Chondrocyte (in vitro differentiated cells): ENCODE data around the gene PREX1. TPM values are rescaled to one million over a fixed set of nuclear protein-coding genes. Genes with fewer than 3 reads are reported as not detected.

Experiments
- DNase-seq: peaks from one replicate; pipeline ENCODE4 v3.0.0; 2021; ENCODE audit warnings: mixed read lengths, low spot score
- H3K27ac Mint-ChIP-seq: one replicate; pipeline ENCODE4 v1.8.0; 2021; ENCODE audit warnings: mild to moderate bottlenecking, moderate library complexity, mixed read lengths; ENCODE audit not compliant: unreplicated experiment
- H3K27me3 Mint-ChIP-seq: 2 replicates; pipeline ENCODE4 v1.8.0; 2021; ENCODE audit warnings: low read depth, mixed read lengths
- H3K36me3 Mint-ChIP-seq: 2 replicates; pipeline ENCODE4 v1.8.0; 2021; ENCODE audit warnings: low read depth, mixed read lengths
- H3K4me1 Mint-ChIP-seq: 2 replicates; pipeline ENCODE4 v1.8.0; 2021; ENCODE audit warnings: low read depth, mild to moderate bottlenecking, mixed read lengths
- H3K4me3 Mint-ChIP-seq: one replicate; pipeline ENCODE4 v1.8.0; 2021; ENCODE audit warnings: mild to moderate bottlenecking, moderate library complexity, mixed read lengths; ENCODE audit not compliant: unreplicated experiment
- H3K9me3 Mint-ChIP-seq: 2 replicates; pipeline ENCODE4 v1.8.0; 2021; ENCODE audit warnings: low read depth, mixed read lengths
- CTCF ChIP-seq: fragments of 200-600 bp; sonication (generic); IDR thresholded peaks from 2 replicates; pipeline ENCODE4 v1.5.0; 2021; ENCODE audit warnings: antibody characterized with exemption, mild to moderate bottlenecking, moderate library complexity
- total RNA-seq: library from RNA; stranded (reverse); gene quantifications from 3 replicates; pipeline ENCODE4 v1.2.1, GENCODE V29; 2021

The PREX1 gene
- total RNA-seq, 1 donor from 2014 or later: 3.0 TPM

GRCh38 chr20:48703107-48703506, 124.7 kb downstream of the PREX1 start:
- no peak for TF ChIP-seq CTCF
- H3K36me3 Mint-ChIP-seq: peaks cover 3% of the 10 kb centered on the region
- no peaks in the 10 kb centered on the region for H3K27me3 Mint-ChIP-seq
- peaks cover 12% of the 10 kb centered on the region for H3K4me1 Mint-ChIP-seq
- H3K27ac Mint-ChIP-seq: no peak overlapping the region
- no peak for DNase-seq
- no peak overlapping the region for H3K4me3 Mint-ChIP-seq
- no peaks in the 10 kb centered on the region for H3K9me3 Mint-ChIP-seq

- no peak for TF ChIP-seq CTCF
- Mint-ChIP-seq H3K27ac (no peak overlapping the region), H3K9me3 (no peaks in the 10 kb centered on the region), H3K4me1 (peaks cover 17% of the 10 kb centered on the region), H3K27me3 (no peaks in the 10 kb centered on the region), H3K36me3 (peaks cover 3% of the 10 kb centered on the region), H3K4me3 (no peak overlapping the region)
- DNase-seq: no peak
Measured at GRCh38 chr20:48702455-48702913, 125.3 kb downstream of the PREX1 start.

GRCh38 chr20:48701702-48702101, 126.1 kb downstream of the PREX1 start:
- Mint-ChIP-seq H3K27me3 (no peaks in the 10 kb centered on the region), H3K4me3 (no peak overlapping the region), H3K27ac (no peak overlapping the region), H3K4me1 (peaks cover 17% of the 10 kb centered on the region), H3K36me3 (peaks cover 3% of the 10 kb centered on the region), H3K9me3 (no peaks in the 10 kb centered on the region)
- DNase-seq: no peak
- TF ChIP-seq CTCF: no peak

GRCh38 chr20:48698507-48699267, 129.1 kb downstream of the PREX1 start:
- no peak overlapping the region for H3K27ac Mint-ChIP-seq

More at GRCh38 chr20:48698507-48699267, 129.1 kb downstream of the PREX1 start:
- H3K36me3 Mint-ChIP-seq: peaks cover 3% of the 10 kb centered on the region
- H3K27me3 Mint-ChIP-seq: no peaks in the 10 kb centered on the region
- H3K4me3 Mint-ChIP-seq: no peak overlapping the region
- peak; percentile 41 for DNase-seq
- no peaks in the 10 kb centered on the region for H3K9me3 Mint-ChIP-seq
- peaks cover 18% of the 10 kb centered on the region for H3K4me1 Mint-ChIP-seq
- peak; percentile 16 for TF ChIP-seq CTCF
